Prostate gland (tissue), 2 donors: ENCODE results near the gene ACAP2. TPM values are rescaled to one million over a fixed set of nuclear protein-coding genes. Genes with fewer than 3 reads are reported as not detected.

Experiments used
- DNase-seq: peaks from one replicate; pipeline ENCODE4 v3.0.0-alpha.2; 2019; ENCODE audit warnings: low spot score
- H3K27ac ChIP-seq, 2 donors: fragments of 200-600 bp; sonication (generic); 2 replicates each; pipeline ENCODE4 v1.5.1; 2017 to 2019
- H3K27me3 ChIP-seq: fragments of 200-600 bp; sonication (generic); replicated peaks from 2 replicates; pipeline ENCODE4 v1.5.1; 2019; ENCODE audit not compliant: insufficient read depth
- H3K36me3 ChIP-seq, 2 donors: fragments of 200-600 bp; sonication (generic); 1 replicate in 1 of 2; 2 replicates in 1 of 2; pipeline versions ENCODE4 v1.5.1 to v1.8.1; 2017 to 2019
- H3K4me1 ChIP-seq: fragments of 200-600 bp; sonication (generic); replicated peaks from 2 replicates; pipeline ENCODE4 v1.5.1; 2019
- H3K4me3 ChIP-seq, 2 donors: fragments of 200-600 bp; sonication (generic); 2 replicates each; pipeline ENCODE4 v1.5.1; 2017 to 2019
- H3K9me3 ChIP-seq: fragments of 200-600 bp; sonication (generic); 2 replicates; pipeline ENCODE4 v1.5.1; 2017
- CTCF ChIP-seq, 4 experiments: fragments of 200-600 bp in 2 of 4; fragments of 450-650 bp in 2 of 4; sonication (generic) in 2 of 4; IDR thresholded peaks; 1 replicate in 3 of 4; 2 replicates in 1 of 4; pipeline ENCODE4 v1.5.1; 2016 to 2019; ENCODE audit warnings: antibody characterized with exemption in 4 of 4, mild to moderate bottlenecking in 2 of 4, moderate library complexity in 2 of 4
- POLR2A ChIP-seq: fragments of 450-650 bp; IDR thresholded peaks from one replicate; pipeline ENCODE4 v1.6.1; 2016; ENCODE audit warnings: antibody characterized with exemption, mild to moderate bottlenecking
- POLR2AphosphoS5 ChIP-seq: sonication (generic); formaldehyde crosslinking; IDR thresholded peaks from one replicate; pipeline ENCODE4 v1.6.1; 2017; ENCODE audit warnings: antibody characterized with exemption
- WGBS: methylation state at CpG from one replicate; pipeline ENCODE4 v1.1.5; 2018; 5-methylcytosine and 5-hydroxymethylcytosine counted together
- intact Hi-C: fragments of 100-400 bp; cut with DNase I; formaldehyde crosslinking; loops from one replicate; pipeline ENCODE4 v1.14.2; 2022
- total RNA-seq, 2 donors: library from RNA; depleted of rRNA; stranded (reverse); fragments of >200 nt; gene quantifications; one replicate each; pipeline ENCODE4 v1.1.0, GENCODE V29; 2016

The ACAP2 gene
- total RNA-seq, 2 donors from 2014 or later = 30.5 to 56.8 TPM

- peaks cover 6% of the 10 kb centered on the region for H3K4me1 ChIP-seq
- H3K27me3 ChIP-seq = no peaks in the 10 kb centered on the region
- H3K4me3 ChIP-seq = no peak overlapping the region
- no peaks in the 10 kb centered on the region for H3K9me3 ChIP-seq
- H3K36me3 ChIP-seq = no peaks in the 10 kb centered on the region
- no peak overlapping the region for H3K27ac ChIP-seq
- intact Hi-C loops = no loop called here
- DNase-seq = no peak
- no peak for TF ChIP-seq POLR2AphosphoS5
- no peak for TF ChIP-seq CTCF (IDR thresholded peaks at IDR 0.05)
- no peak for TF ChIP-seq POLR2A
- 90% methylated on average over 13 of the region's 13 CpGs for WGBS
Observed at GRCh38 chr3:195265363-195265976, 177.3 kb downstream of the ACAP2 start.

GRCh38 chr3:195263925-195264600 lies 178.8 kb downstream of the ACAP2 start:
- no peaks in the 10 kb centered on the region for H3K9me3 ChIP-seq
- no peak overlapping the region for H3K4me3 ChIP-seq
- H3K27me3 ChIP-seq = no peaks in the 10 kb centered on the region
- no peaks in the 10 kb centered on the region for H3K36me3 ChIP-seq
- TF ChIP-seq POLR2AphosphoS5 (peak; percentile 3), CTCF (IDR thresholded peaks at IDR 0.05) (no peak)
- intact Hi-C loops = no loop called here
- no peak overlapping the region for H3K27ac ChIP-seq
- DNase-seq = no peak
- H3K4me1 ChIP-seq = peaks cover 6% of the 10 kb centered on the region
- WGBS = 40% methylated on average over 10 of the region's 10 CpGs

- H3K27ac ChIP-seq = no peak overlapping the region
- H3K4me3 ChIP-seq = no peak overlapping the region
- no peak for DNase-seq
- H3K4me1 ChIP-seq = peaks cover 11% of the 10 kb centered on the region
- no peaks in the 10 kb centered on the region for H3K36me3 ChIP-seq
- WGBS = 64% methylated on average over 11 of the region's 11 CpGs
- intact Hi-C loops = no loop called here
- no peak for TF ChIP-seq POLR2AphosphoS5
- no peak for TF ChIP-seq POLR2A
- no peak for TF ChIP-seq CTCF (IDR thresholded peaks at IDR 0.05)
- no peaks in the 10 kb centered on the region for H3K9me3 ChIP-seq
- no peaks in the 10 kb centered on the region for H3K27me3 ChIP-seq
Observed at GRCh38 chr3:195263193-195263924, 179.5 kb downstream of the ACAP2 start.

- Histone ChIP-seq H3K27ac (no peak overlapping the region), H3K36me3 (no peaks in the 10 kb centered on the region), H3K4me3 (no peak overlapping the region), H3K4me1 (peaks cover 11% of the 10 kb centered on the region), H3K27me3 (no peaks in the 10 kb centered on the region), H3K9me3 (no peaks in the 10 kb centered on the region)
- intact Hi-C loops = loop anchor here (2.0 kb wide), 1 partner anchor 579 kb away; no protein-coding TSS in a partner anchor
- WGBS = 93% methylated on average over 2 of the region's 2 CpGs
- TF ChIP-seq POLR2AphosphoS5 (no peak), CTCF (IDR thresholded peaks at IDR 0.05) (no peak), POLR2A (no peak)
- no peak for DNase-seq
Observed at GRCh38 chr3:195261925-195262324, 180.9 kb downstream of the ACAP2 start.
